Activated T-helper 1 cell treated with Interleukin-2 at 50 U/mL for 16 hours (primary cell): ENCODE data around the gene TGFB3.
"Not testable (repeated sequence)": the region's sequence is repeated elsewhere in the genome, so short reads cannot be mapped to it uniquely, and the experiment has no call there.

Source experiments
- DNase-seq: peaks from one replicate; pipeline ENCODE4 v3.0.0-alpha.2; 2020; ENCODE audit warnings: low read depth

TGFB3 gene

DNA sequence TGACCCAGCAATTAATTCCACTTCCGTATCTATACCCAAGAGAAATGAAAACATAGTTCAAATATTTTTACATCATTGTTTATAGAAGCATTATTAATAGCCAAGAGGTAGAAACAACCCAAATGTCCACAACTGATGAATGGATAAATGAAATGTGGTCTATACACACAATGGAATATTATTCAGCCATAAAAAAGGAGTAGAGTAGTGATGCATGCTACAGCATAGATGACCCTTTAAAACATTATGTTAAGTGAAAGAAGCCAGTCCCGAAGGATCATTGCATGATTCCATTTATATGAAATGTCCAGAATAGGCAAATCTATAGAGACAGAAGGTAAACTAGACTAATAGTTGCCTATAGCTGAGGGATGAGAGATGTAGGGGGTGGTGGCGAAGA lies 29.3 kb downstream of the TGFB3 start:
- no peak for DNase-seq

DNA sequence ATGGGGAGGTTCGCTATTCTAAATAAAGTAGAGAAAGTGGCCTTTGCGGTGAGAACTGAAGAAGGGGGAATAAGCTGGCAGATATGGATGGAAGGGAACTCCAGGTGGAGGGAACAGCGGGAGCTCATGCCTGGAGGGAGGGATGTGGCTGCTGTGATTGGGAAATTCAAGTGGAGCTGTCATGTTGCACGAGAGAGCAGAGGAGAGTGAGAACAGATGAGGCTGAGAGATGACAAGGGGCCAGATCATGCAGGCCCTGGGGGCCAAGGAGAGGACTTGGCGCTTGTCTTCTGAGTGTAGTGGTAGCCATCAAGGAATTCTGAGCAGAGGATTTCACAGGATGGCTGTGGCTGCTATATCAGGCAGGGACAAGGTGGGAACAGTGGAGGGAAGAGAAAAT lies 35.0 kb downstream of the TGFB3 start:
- DNase-seq: no peak

- DNase-seq: no peak
These were observed 37.1 kb downstream of the TGFB3 start for GRCh38 chr14:75944607-75945241.

DNA sequence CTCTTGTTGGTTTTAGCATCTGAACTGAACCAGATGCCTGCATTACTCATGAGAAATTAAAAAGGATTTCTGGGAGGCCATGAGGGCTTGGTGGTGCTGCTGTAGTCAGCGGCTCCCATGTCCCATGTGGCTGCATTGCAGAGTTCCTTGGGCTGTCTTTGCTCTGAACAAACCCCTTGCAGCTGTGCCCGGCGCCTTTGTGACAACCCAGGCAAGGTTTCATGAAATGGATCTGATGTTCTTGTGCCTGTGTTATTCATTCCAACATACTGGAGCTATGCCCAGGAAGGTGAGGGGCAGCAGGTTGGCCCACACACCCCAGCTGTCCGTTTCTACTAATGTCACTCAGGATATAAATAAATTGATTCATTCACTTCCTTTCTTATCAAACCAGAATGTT lies 40.8 kb downstream of the TGFB3 start:
- DNase-seq: no peak

DNA sequence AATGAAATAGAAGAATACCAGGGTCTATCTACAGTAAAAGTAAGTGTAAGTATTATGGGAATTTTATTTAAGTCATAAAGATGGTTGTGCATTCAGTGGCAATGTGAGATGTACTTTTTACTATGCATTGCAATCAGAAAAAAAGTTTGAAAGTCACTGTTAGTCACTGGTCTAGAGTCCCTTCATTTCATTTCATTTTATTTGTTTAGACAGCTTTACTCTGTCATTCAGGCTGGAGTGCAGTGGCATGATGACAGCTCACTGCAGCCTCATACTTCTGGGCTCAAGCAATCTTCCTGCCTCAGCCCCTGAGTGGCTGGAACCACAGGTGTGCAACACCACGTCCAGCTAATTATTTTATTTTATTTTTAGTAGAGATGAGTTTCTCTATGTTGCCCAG lies 42.6 kb downstream of the TGFB3 start:
- no peak for DNase-seq

GRCh38 chr14:75934998-75935628 lies 46.7 kb downstream of the TGFB3 start:
- DNase-seq: no peak

GRCh38 chr14:75933712-75934296 lies 48.0 kb downstream of the TGFB3 start:
- DNase-seq: no peak

- DNase-seq: no peak
These were observed 53.1 kb downstream of the TGFB3 start for GRCh38 chr14:75928690-75929181.

DNA sequence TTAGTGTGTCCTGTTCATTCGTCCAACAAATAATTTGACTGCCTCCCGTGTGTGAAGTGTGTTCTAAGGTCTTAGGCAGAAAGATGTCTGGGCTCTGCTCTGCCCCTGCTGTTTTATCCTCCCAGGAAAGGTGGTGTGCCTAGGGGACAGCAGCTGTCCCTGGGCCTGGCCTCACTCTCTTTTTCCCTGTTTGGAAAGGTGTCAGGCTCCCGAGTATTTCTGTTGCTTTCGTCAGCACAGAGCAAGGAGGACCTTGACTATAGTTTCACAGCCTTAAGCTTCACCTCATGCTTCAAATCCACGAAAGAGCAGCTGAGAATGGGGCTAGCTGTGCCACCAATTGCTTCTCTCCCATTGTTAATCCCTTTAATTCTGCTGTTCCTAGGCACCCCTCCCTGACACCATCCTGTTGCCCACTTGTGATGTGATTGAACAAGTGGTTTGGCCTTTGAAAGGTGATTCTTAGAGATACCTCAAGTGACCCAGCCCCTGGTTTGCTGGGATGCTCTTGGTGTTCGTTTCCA lies 54.2 kb downstream of the TGFB3 start:
- no peak for DNase-seq

DNA sequence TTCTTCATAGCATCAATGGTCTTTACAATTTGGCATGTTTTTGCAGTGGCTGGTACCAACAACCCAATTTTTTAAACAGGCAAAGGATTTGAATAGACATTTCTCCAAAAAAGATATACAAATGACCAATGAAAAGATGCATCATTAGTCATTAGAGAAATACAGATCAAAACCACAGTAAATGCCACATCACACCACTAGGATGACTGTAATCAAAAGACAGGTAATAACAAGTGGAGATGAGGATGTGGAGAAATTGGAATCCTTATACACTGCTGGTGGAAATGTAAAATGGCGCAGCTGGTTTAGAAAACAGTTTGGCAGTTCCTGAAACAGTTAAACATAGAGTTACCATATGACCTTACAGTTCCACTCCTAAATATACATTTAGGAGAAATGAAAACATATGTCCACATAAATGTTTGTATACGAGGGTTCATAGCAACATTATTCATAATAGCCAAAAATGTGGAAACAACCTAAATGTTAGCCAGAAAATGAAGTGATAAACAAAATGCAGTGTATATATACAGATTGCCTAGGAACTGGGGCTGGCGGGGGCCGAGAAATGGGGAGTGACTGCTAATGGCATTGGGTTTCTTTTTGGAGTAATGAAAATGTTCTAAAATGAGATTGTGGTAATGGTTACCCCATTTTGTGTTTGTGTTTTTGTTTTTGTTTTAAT lies 55.2 kb downstream of the TGFB3 start:
- no peak for DNase-seq

- not testable (repeated sequence) for DNase-seq
These were observed 56.5 kb downstream of the TGFB3 start for GRCh38 chr14:75925141-75925840.

GRCh38 chr14:75920421-75920820 lies 61.4 kb downstream of the TGFB3 start:
- not testable (repeated sequence) for DNase-seq

DNA sequence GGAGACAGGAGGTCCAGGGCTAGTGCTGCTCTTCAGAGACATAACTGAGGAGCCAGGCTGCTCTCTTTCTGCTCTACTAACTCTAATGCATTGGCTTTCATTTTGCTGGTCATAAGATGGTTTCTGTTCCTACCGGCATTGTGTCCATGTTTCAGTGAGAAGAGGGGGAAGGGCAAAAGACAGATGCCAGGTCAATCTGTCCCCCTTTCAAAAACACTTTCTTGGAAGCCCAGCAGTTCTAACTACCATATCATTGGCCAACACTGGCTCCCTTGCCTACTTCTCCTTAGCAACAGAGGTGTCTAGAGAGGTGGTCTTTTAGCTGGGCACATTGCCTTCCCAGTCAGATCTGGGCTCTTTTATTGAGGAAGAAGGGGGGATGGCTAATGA lies 63.9 kb downstream of the TGFB3 start:
- no peak for DNase-seq

- DNase-seq: no peak
These were observed 64.4 kb downstream of the TGFB3 start for GRCh38 chr14:75917322-75917945.

DNA sequence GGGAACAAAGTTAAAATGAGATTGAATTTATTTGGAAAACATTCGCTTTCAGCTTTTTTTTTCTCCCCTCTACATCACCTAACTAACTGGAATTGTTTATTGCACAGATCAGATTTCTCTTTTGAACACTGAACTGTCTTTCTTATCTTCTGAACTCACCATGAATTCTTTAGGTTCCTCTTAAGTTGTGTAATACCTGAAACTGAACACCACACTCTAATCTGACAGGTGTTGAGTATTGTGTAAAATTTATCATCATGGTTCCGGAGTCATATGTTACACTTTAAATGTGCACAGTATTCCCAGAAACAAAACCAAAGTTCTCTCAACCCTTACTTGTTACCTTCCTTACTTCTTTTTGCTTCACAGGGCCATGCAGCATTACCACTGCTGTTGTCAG lies 66.8 kb downstream of the TGFB3 start:
- DNase-seq: no peak

- no peak for DNase-seq
These were observed 68.6 kb downstream of the TGFB3 start for GRCh38 chr14:75913183-75913582.

GRCh38 chr14:75911883-75912282 lies 69.9 kb downstream of the TGFB3 start:
- DNase-seq: no peak

DNA sequence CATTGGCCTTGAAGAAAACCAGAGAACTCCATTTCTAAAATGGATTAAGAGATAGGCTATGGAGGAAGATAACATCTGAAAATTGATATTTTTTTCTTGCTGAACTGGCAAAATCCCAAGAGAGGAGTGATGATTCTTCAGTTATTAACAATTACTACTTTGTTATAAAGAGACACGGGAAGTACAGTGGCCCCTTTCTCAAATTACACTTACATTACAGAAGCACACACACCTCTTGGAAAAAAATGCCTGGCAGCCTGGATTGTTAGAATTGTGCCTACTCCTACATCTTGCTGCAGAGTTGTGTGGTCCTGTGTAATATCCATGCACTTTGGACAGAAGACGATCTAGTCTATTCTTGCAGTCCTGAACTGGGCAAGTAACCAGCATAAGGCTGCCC lies 71.7 kb downstream of the TGFB3 start:
- no peak for DNase-seq

DNA sequence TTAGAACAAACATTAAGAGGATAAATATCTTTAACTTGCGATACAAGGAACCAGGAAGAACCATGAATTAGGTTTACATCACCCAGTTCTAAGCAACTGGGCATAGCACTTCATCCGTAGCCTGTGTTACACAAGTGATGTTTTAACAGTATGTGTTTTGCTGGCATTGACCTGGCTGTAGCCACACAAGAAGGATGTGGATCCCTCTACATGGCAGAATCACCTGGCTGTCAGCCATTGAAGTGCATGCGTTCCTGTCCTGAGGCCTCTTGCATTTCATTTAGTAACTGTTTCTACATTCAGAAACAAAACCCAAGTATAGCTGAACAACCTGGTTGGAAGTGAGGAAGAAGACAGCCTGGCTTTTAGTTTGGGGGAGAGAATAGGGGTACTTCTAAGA lies 72.2 kb downstream of the TGFB3 start:
- DNase-seq: no peak
